ENCODE measurements around the gene TVP23A.

GRCh38 chr16:10847176-10847575, 28.6 kb upstream of the TVP23A start:
- TF ChIP-seq POLR2A (IDR thresholded peaks at IDR 0.05) (no peak), CTCF (IDR thresholded peaks at IDR 0.05 in 4 of 5, conservative IDR thresholded peaks at IDR 0.05 in 1 of 5) (no peak)

Data from gastrocnemius medialis (tissue), 4 donors.